BJ (cell line): ENCODE measurements around the gene ACOXL. TPM values are rescaled to one million over a fixed set of nuclear protein-coding genes. Genes with fewer than 3 reads are reported as not detected.
"Not testable (repeated sequence)": the region's sequence is repeated elsewhere in the genome, so short reads cannot be mapped to it uniquely, and the experiment has no call there.

Experiments
- CTCF ChIA-PET: fragments of 350-600 bp; formaldehyde crosslinking; extraction: SDS; loops from one replicate; lab custom pipeline; 2021; ENCODE audit warnings: antibody characterized with exemption, inconsistent platforms; lab: Yijun Ruan, JAX
- POLR2A ChIA-PET: fragments of 300-600 bp; sonication (Branson Sonifier 250); formaldehyde crosslinking; extraction: SDS; loops from one replicate; lab custom pipeline; 2021; ENCODE audit warnings: antibody characterized with exemption; lab: Charles Lee
- DNase-seq: peaks from one replicate; pipeline ENCODE4 v3.0.0-alpha.2; 2011; ENCODE audit warnings: low read depth
- H3K27me3 ChIP-seq: 2 replicates; pipeline ENCODE4 v1.6.0; 2011; ENCODE audit warnings: low read length; ENCODE audit not compliant: control insufficient read depth, insufficient read depth
- H3K36me3 ChIP-seq: 2 replicates; pipeline ENCODE4 v1.5.1; 2011; ENCODE audit warnings: low read length; ENCODE audit not compliant: control insufficient read depth, insufficient read depth
- H3K4me3 ChIP-seq: 2 replicates; pipeline ENCODE4 v1.5.1; 2011; ENCODE audit warnings: low read depth, mild to moderate bottlenecking, control low read depth, low read length
- CTCF ChIP-seq: IDR thresholded peaks from 2 replicates; pipeline ENCODE4 v1.5.1; 2011; ENCODE audit warnings: low read depth, mild to moderate bottlenecking, control low read depth, inconsistent platforms, low read length, moderate library complexity; ENCODE audit not compliant: insufficient read depth
- polyA plus RNA-seq: library from polyadenylated mRNA; depleted of rRNA; stranded (reverse); fragments of >200 nt; gene quantifications from 2 replicates; pipeline ENCODE4 v1.2.3, GENCODE V29; 2011

The ACOXL gene
- polyA plus RNA-seq, 1 experiment, result not detected

- Histone ChIP-seq H3K36me3 (no peaks in the 10 kb centered on the region), H3K27me3 (peaks cover 6% of the 10 kb centered on the region), H3K4me3 (no peak overlapping the region)
- CTCF ChIA-PET, result no interaction called here
- TF ChIP-seq CTCF, result no peak
- no peak for DNase-seq
- POLR2A ChIA-PET, result no interaction called here
These were observed 227.9 kb downstream of the ACOXL start for GRCh38 chr2:110960281-110960680.

- ChIA-PET POLR2A (no interaction called here), CTCF (no interaction called here)
- no peak for TF ChIP-seq CTCF
- Histone ChIP-seq H3K27me3 (peaks cover 6% of the 10 kb centered on the region), H3K36me3 (no peaks in the 10 kb centered on the region), H3K4me3 (no peak overlapping the region)
- DNase-seq, result no peak
These were observed 228.6 kb downstream of the ACOXL start for GRCh38 chr2:110960954-110961353.

GRCh38 chr2:110961643-110962042 is 229.3 kb downstream of the ACOXL start:
- CTCF ChIA-PET, H3K27me3 ChIP-seq, DNase-seq, H3K36me3 ChIP-seq, POLR2A ChIA-PET, H3K4me3 ChIP-seq: not testable (repeated sequence)

GRCh38 chr2:110969696-110970095 is 237.3 kb downstream of the ACOXL start:
- no peaks in the 10 kb centered on the region for H3K36me3 ChIP-seq
- no peak for DNase-seq
- CTCF ChIA-PET, result no interaction called here
- H3K4me3 ChIP-seq, result no peak overlapping the region
- POLR2A ChIA-PET, result no interaction called here
- TF ChIP-seq CTCF, result no peak
- no peaks in the 10 kb centered on the region for H3K27me3 ChIP-seq

GRCh38 chr2:110970201-110970600 is 237.8 kb downstream of the ACOXL start:
- no peak for TF ChIP-seq CTCF
- ChIA-PET CTCF (no interaction called here), POLR2A (no interaction called here)
- no peaks in the 10 kb centered on the region for H3K36me3 ChIP-seq
- no peak overlapping the region for H3K4me3 ChIP-seq
- no peak for DNase-seq
- H3K27me3 ChIP-seq, result no peaks in the 10 kb centered on the region

- Histone ChIP-seq H3K36me3 (no peaks in the 10 kb centered on the region), H3K4me3 (no peak overlapping the region), H3K27me3 (no peaks in the 10 kb centered on the region)
- DNase-seq, result no peak
- POLR2A ChIA-PET, result no interaction called here
- TF ChIP-seq CTCF, result no peak
- CTCF ChIA-PET, result no interaction called here
These were observed 239.4 kb downstream of the ACOXL start for GRCh38 chr2:110971811-110972210.
